Ureter (tissue), 1 donor: ENCODE results near the gene C4BPB. TPM values are rescaled to one million over a fixed set of nuclear protein-coding genes. Genes with fewer than 3 reads are reported as not detected.
A peak's percentile ranks its signal among the peaks of the same experiment; 100 is the strongest.
"Not testable (repeated sequence)": the region's sequence is repeated elsewhere in the genome, so short reads cannot be mapped to it uniquely, and the experiment has no call there.

ENCODE experiments used
- DNase-seq: peaks from one replicate; pipeline ENCODE4 v3.0.0-alpha.2; 2020; ENCODE audit warnings: low spot score
- total RNA-seq: library from RNA; stranded (reverse); gene quantifications from one replicate; pipeline ENCODE4 v1.2.4, GENCODE V29; 2023
- donor health status: DM: yes; HTN: yes; CAD: no.

Gene C4BPB, protein sequence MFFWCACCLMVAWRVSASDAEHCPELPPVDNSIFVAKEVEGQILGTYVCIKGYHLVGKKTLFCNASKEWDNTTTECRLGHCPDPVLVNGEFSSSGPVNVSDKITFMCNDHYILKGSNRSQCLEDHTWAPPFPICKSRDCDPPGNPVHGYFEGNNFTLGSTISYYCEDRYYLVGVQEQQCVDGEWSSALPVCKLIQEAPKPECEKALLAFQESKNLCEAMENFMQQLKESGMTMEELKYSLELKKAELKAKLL
- 0.34 TPM for total RNA-seq

DNA sequence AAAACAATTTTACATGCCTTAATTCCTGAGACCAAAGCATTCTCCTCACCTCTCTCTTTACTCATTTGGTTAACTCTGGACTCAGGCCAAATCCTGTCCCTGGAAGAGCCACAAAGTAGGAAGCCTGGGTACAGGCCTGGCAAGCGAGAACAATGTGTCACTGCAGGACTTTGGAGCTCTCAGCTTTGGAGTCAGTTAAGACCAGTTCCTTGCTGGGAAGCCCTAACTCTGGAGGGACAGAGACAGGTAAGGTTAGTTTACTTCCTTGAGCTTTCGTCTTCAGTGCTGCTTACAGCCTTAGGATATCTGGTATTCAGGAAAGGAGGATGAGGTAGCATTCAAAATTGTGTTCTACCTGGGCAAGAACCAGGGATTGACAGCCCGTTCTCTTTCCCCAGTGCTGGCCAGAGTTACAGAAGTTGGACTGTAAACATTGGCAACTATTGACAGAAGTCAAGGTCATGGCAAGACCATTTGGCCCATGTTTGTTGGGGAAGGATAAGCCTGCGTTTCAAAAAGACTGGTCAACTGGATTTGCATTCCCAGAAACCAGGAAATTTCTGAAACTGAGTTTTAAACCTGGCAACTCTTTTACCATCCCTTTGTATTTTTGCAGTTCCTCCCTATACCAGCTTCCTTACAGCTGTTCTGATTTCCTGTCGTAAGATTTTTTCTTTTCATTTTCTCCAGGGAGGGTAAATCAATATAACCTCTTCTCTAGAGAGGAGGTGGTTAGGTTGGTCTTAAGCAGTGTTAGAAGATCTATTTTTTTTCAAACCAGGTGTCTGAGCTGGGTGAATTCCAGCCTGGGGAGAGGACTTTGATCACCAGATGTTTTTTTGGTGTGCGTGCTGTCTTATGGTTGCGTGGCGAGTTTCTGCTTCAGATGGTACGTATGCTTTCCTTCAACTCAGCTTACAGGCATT lies at the start of gene C4BPB:
TSS of gene C4BPB (plus strand) at position 160 of the 926 bp plus-strand sequence. CDS start at position 832, 672 bp downstream.
- DNase-seq = no peak

DNA sequence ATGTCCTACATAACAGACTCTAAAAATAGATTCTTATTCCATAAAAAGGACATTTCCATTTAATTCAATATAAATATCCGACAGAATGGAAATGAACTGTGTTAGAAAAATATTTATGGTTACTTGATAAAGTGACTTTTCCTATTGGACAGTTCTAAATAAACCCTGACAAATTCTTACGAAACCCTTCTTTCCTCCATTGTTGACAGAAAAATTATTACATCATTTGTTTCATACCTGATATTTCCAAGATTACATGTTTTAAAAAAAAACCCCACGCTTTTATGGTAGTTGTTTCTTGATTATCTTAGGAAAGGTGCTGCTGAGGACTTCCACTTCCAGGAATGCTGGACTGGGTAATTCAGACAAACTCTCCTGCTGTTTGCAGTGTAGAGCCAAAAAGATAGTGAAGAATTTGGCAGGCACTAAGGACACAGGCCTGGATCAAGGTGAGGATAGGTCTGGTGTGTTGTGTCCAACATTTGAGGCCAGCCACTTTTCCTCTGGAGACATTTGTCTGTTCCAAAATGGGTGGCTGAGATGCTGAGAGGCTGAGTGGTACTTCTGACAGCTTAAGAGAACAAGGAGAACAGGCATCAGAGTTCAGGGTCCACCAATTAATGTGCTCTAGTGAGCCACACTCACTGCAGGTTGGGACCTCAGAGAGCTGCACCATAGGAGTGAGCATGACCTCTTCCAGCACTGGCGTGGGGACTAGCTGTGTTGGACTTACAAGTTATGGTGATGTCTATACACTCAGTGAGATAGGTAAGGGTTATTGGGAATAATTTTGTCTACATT lies 49.1 kb upstream of the C4BPB start:
- no peak for DNase-seq

DNA sequence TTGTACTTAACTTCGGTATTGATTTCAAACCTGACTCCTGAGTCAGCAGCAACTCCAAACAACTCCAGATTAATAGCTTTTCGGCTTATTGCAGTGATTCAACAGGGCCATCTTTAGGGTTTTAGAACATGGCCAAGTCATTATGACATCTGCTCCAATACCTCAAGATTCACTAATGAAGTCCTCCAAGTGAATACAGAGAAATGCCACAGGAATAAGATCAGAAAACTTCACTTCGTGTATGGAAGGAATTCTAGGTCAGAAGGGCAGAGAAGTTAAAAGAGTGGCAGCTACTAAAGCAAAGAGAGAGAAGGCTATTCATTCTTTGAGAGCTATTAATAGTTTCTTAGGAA lies 48.5 kb upstream of the C4BPB start:
- no peak for DNase-seq

DNA sequence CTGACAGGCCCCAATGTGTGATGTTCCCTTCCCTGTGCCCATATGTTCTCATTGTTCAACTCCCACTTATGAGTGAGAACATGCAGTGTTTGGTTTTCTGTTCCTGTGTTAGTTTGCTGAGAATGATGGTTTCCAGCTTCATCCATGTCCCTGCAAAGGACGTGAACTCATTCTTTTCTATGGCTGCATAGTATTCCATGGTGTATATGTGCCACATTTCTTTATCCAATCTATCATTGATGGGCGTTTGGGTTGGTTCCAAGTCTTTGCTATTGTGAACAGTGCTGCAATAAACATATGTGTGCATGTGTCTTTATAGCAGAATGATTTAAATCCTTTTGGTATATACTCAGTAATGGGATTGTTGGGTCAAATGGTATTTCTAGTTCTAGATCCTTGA lies 47.3 kb upstream of the C4BPB start:
- DNase-seq = not testable (repeated sequence)

DNA sequence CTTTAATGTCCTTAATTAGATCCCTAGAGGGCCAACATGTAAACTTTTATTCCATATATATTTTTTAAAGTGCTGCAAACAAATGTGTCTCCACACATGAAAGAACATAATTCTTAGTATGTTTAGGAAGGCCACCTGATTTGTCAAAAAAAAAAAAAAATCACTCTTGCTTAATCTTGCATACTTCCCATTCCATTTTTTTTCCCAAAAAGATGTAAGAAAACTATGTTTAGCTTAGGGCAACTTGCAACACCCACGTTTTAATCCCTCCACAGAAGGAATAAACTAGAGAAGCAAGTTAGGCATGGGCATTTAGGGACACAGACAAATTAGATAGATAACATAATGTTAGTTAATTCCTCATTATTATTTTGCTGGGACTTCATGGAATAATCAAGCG lies 43.2 kb upstream of the C4BPB start:
- no peak for DNase-seq

DNA sequence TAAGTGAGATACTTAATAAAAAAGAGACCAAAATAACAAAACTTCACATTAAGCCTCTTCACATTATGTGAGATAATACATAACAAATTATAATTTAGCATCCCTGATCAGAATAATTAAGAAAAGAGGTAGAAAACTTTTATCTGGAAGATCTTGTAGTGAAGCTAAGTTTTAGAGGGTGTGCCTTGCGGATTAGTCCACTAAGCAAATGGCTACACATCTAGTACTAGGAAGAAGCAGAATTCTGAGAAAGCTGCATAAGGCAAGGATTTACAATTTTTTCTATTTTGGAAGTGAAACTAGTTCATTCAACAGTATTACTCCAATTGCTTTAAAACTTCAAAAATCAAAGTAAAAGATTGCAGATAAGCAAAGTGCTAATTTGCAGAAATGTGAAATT lies 41.2 kb upstream of the C4BPB start:
- no peak for DNase-seq

DNA sequence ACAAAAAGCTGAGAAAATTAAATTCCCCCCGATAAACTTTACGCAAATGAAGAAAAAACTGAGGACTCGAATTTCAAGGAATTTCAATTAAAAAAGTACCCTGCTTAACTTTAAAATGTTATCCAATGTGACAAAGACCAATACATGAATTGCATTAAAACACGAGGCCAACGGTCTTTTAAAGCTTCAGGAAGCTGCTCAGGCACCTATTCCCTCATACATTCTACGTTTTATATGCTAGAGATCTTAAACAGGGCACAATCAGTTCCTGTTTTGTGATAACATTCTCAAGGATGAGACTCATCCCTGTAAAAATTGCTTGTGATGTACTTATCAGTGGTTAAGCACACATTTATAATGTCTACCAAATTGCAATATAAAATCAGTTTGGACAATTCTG lies 40.6 kb upstream of the C4BPB start:
- no peak for DNase-seq

DNA sequence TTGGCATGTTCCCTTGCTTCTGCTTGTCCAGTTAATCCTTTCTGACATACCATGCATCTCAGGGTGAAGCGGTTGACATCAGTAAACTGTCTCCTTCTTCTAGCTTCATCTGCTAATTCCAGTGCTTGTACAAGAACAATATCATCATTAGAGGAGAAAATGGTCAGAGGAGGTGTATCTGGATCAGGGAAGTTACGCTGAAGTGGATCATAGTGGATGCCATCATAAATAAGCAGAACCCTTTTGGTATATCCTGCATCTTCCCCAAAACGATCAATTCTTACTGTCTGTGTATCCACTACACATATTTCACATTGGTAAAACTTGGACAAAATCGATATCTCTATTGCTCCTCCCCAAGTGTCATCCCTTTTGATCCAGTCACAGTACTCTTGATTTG lies 39.6 kb upstream of the C4BPB start:
- no peak for DNase-seq

DNA sequence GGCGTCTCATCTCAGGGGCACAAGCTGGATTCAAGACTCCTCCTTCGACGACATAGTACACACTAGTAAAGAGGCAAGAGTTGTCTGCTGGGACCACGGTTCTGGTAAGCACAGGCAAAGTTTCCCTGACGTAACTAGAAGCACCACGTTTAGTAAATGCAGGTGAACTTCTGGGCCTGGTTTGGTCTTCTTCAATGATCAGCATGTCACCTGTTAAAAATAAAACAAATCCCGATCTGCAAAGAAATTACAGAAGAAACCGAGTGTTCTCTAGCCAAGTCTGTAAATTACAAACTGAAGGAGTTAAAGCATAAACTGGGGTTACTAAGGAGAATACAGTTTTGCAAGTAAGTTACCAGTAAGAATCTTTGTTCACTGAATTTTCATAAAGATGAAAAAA lies 39.1 kb upstream of the C4BPB start:
- DNase-seq = no peak

DNA sequence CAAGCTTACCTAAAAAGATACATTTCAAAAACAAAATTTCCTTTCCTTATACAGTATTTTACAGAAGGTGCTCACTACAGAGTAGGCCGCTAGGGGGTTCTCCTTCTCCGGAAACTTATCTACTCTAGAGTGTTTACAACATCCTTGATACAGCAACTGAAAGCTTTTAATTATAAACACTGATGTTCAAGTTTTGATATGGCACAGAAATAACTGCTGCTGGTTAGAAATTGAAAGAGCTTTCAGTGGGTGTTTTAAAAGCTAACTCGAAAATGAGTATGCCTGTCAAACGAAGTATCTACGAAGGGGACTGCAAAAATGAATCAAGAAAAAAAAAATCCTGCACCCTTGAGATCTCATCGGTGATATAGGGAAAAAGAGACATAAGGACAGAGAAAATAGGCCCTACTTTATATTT lies 38.7 kb upstream of the C4BPB start:
- DNase-seq = no peak

DNA sequence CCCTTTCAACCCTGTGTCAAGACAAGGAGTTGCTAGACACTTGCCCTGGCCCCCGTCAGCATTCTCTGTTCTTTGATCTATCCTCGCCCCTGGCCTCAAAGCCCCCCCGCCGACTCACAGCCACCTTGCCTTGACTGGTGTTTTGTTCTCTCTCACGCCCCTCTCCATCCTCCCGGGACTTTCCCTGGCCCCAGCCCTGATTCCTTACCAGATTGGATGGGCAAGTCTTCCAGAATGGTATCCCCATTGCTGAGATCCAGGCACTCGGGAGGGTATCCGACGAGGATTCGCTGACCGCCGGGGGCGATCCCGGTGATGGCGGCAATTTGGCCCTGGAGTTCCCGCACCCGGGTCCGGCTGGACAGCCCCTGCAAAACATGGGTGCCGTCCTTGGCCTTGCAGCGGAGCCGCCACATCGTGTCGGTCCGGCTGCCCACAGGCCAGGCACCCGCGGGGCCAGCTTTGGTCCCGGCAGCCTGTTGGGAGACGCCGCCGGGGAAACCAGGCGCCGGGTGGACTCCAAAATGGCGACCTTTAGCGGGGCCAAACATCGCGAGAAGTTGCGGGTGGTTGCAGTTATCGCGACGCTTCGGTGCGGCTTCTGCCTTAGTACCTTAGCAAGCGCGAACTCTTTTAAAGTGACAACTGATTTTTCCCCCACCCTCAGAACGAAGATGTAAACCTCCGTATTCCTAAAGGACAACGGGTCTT lies 38.0 kb upstream of the C4BPB start:
- DNase-seq = peak; percentile 94

DNA sequence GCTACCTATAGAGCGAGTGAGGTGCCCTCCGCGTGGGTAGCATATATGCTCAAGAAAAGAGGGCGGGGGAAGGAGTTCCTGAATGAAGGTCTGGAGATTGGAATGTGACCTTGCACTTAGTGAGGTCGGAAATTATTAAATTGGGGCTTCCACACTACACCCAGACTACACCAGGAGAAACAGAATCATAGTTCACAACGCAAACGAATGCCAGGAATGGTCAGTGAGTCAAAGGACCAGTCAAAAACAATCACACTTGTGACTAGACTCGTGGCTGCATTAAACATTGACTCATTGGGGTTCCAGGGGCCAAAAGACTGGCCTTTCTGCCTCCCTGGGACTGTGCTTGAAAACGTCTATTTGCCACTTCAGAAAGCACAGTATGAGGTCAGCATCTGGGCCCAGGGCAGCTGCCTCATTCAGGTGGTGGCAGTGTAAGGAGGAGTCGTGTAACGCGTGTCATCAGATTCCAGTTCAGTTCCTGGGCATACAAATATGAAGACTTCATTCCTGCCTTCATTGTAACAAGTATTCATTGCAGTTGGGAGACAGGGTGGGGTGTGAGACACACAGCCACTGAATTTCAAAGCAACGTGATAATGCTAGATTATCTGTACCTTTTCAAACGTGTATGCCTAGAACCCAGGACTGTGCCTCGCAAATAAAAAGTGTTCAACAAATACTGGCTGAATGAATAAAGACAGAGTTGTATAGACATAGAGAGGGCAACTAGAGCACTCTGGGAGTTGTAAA lies 37.3 kb upstream of the C4BPB start, which contains the start of gene YOD1:
TSS of gene YOD1 (minus strand) at position 18 of the 753 bp plus-strand sequence. CDS start 178 bp downstream, outside the sequence.
- no peak for DNase-seq

DNA sequence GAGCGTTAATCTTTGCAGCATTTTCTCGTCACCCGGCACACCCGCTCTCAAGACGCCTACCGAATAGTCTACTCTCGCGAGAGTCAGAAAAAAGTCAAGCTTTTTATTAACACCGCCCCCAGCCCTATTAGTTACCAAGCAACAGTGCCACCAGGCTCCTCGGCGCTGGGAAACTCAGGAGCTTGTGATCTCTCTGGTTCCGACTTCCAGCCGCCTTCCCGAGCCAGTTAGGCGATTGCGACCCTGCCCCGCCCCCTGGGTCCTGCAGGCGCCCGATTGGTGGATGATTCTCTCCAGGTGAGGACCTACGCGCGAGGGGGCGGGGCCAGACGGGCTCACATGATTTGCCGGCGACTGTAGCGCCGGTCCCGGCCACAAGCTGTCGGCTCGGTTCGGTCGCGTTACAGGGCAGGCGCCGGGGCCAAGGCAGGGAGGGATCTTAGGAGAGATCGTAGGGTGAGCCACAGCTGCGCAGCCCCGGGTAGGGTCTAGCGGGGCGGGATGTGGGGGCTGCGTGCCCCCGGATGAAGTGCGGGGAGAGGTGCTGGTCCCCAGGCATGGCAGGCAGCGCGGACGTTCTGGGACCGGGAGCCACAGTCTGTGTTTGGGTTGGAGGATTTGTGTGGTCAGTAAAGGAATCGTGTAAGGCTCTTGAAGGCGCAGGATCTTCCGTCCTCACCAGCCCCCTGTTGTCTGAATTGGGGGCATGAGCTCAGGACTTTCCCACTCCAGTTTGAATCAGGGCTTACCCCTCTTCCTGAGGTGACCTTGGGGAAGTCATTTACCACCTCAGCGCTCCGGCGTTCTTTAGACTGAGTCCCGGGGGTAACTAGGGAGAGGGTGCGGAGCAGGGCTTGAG lies 35.5 kb upstream of the C4BPB start, which contains the start of gene PFKFB2:
TSS of gene PFKFB2 (plus strand) at position 365 of the 859 bp plus-strand sequence. CDS start 1,443 bp downstream, outside the sequence.
- peak; percentile 98 for DNase-seq

DNA sequence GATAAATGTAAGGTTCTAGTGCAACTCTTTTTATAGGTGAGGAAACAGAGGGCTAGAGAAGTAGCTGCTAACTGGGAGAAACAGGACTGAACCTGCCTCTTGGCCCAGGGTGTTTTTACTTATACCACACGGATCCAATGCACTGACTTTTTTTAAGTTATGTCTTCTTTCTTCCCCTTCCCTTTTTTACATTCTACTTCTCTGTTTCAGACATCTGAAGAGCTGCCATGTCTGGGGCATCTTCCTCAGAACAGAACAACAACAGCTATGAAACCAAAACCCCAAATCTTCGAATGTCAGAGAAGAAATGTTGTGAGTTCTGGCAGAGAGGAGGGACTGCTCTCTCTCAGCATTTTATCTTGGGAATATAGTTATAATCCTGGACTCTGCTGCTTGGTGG lies 34.2 kb upstream of the C4BPB start:
- DNase-seq = no peak

DNA sequence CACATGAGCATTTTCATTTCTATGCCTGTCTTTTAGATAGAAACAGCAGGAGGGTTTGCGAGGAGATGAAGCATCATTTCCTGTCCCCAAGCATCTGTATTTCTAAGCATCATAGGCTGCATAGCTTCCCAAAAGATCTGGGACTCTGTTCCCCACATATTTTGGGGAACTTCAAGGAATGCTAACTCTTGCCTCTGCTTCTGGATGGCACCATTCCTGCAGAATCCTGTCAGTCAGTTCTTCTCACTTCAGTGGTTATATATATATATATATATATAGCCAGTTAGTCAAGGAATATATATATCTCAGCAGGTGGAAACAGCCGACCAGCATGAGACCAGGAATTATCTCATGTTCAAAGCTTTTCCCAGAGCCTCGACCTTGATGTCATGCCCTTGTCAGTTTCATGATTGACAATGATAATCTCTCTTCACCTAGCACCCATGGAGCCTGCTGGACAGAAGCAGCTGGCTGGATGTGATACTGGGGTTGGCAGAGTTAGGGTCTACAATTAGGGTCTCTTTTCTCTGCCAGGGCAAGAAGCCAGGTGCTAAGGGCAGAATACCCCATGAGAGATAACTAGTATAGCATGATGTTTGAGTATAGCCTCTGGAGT lies 33.2 kb upstream of the C4BPB start:
- DNase-seq = no peak

DNA sequence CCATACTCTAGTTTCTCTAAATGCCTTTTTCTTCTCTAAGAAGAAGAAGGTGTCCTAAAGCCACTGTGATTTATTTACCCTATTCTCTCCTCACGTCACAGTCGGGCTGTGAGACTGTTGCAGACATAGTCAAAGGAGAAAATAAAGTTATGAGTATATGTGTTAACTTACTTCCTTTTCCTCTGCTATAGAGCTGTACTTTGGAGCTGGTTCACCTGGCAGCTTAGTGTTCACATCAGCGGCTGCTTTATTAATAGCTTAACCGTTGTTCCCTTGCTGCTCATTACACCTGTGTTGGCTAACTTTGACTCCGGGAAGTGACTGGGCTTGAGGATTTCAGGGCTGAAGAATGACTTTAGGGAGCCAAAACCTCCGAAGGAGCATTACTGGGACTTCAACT lies 32.0 kb upstream of the C4BPB start:
- DNase-seq = no peak

DNA sequence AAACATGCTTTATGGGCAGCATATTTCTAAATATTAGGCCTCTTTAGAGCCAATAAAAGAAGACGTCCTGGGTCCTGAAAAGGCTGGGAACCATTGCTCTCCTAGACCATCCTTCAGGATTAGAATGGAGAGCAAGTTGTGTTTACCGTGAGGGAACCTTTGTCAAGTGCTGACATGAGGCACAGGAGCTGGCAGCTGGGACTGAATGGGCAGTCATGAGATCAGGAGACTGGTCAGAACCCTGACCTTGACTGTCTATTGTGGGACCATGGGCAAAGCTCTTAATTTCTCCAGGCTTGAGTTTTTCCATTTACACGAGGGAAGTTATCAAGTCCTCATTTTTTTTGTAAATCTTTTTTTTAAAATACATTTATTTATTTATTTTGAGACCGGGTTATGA lies 30.4 kb upstream of the C4BPB start:
- DNase-seq = no peak

DNA sequence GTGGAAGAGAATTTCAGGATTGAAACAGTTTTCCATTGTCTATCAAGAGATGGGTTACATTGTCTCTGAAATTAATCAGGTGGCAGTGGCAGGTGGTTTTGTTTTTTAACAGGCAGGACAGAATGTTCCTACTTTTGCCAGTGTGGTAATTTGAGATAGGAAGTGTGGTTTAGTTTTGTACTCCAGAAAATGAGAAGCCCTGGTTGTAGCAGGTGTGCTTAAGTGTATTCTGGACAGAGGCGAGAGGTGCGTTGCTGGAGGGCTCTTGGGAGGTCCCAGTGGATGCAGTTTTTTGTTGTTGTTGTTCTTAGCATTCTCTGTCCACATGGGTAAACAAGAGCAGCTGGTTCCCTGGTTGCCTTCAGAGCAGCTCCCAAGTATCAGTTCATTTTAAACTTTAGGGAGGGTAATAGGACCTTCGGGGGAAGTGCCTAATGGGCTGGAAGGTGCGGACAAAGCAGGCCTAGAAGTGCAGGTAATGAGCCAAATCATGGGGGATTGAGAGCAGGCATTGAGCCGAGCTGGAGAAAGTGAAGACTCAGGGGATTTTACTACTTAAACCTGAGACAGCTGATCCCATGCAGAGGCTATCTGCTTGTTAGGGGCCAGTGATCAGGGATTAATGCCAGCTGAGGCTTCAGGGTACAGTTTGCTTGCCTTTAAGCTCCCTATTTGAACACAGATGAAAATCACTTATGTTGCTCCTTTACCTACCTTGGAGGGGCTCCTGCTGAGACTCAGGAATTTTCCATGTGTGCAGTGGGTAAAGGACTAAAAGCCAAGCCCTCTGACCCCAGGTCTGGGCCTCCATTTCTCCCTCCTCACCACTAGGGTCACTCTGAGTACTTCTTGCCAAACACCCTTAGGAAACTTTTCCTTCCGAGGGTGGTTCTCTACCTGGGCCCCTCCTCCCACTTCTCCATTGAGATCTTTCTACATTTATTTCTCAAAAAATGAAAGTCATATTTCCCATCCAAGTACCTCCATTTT lies 29.5 kb upstream of the C4BPB start:
- no peak for DNase-seq
